KOPT-K1 (cell line): ENCODE results near the gene TOR3A.
"Not testable (repeated sequence)": the region's sequence is repeated elsewhere in the genome, so short reads cannot be mapped to it uniquely, and the experiment has no call there.

Source experiments
- H3K27ac ChIP-seq: fragments of 200-600 bp; sonication (generic); 2 replicates; pipeline ENCODE4 v1.5.1; 2016; ENCODE audit warnings: antibody characterized with exemption, mild to moderate bottlenecking, low read depth, low read length; ENCODE audit not compliant: poor library complexity, severe bottlenecking
- H3K36me3 ChIP-seq: fragments of 200-600 bp; sonication (generic); 2 replicates; pipeline ENCODE4 v1.5.1; 2017; ENCODE audit warnings: antibody characterized with exemption, mild to moderate bottlenecking, low read length, moderate library complexity; ENCODE audit not compliant: insufficient read depth
- H3K9me3 ChIP-seq: fragments of 200-600 bp; sonication (generic); 2 replicates; pipeline ENCODE4 v1.5.1; 2017; ENCODE audit warnings: antibody characterized with exemption, low read length, mild to moderate bottlenecking; ENCODE audit not compliant: insufficient read depth, poor library complexity, severe bottlenecking

Gene TOR3A

DNA sequence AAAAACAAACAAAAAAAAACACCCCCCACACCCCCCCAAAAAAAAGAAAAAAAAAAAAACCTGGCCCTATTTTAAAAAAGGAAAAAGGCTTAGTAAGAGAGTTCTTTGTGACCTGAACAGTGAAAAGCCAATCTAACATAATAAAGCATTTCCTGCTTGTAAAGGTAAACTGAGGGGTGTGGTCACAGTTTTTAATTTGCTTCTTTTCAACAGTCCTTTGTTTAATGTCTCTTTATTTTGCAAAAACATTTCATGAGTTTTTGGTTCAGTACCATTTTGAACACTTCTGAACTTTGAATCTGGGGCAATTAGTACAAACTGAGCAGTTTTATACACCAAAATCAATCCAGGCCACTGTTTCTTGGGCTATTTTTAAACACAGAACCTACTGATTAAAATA, 37.6 kb downstream of the TOR3A start:
- H3K27ac ChIP-seq = no peak overlapping the region
- no peaks in the 10 kb centered on the region for H3K9me3 ChIP-seq
- H3K36me3 ChIP-seq = peaks cover 47% of the 10 kb centered on the region

DNA sequence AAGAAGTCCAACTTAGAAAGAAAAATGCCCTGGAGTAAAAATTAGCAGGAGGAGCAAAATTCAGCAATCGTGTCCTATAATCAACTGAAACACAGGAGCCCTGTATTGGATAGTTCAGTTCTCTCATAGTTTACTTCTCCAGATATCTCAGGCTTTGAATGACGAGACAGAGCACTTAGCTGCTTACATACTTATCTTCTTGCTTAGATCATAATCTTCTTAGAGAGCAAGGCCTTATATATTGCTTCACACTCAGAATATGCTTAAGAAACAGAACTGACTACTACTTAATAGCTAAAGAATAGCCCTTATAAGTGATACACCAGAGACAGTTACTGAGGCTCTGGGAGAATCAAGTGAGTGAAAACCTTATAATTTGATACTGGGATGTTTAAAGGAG, 38.9 kb downstream of the TOR3A start:
- peaks cover 47% of the 10 kb centered on the region for H3K36me3 ChIP-seq
- H3K9me3 ChIP-seq = no peaks in the 10 kb centered on the region
- H3K27ac ChIP-seq = no peak overlapping the region

GRCh38 chr1:179121159-179121938, 39.5 kb downstream of the TOR3A start:
- H3K36me3 ChIP-seq = peaks cover 47% of the 10 kb centered on the region
- H3K9me3 ChIP-seq = no peaks in the 10 kb centered on the region
- no peak overlapping the region for H3K27ac ChIP-seq

GRCh38 chr1:179124873-179125272, 43.0 kb downstream of the TOR3A start:
- no peaks in the 10 kb centered on the region for H3K9me3 ChIP-seq
- peaks cover 16% of the 10 kb centered on the region; the same call in 1 of the 2 replicates for H3K36me3 ChIP-seq
- H3K27ac ChIP-seq = no peak overlapping the region

- Histone ChIP-seq H3K36me3 (peaks cover 7% of the 10 kb centered on the region), H3K27ac (no peak overlapping the region), H3K9me3 (no peaks in the 10 kb centered on the region)
These were observed 44.6 kb downstream of the TOR3A start for GRCh38 chr1:179126338-179127060.

GRCh38 chr1:179127163-179127895, 45.5 kb downstream of the TOR3A start:
- no peak overlapping the region for H3K27ac ChIP-seq
- H3K36me3 ChIP-seq = peaks cover 5% of the 10 kb centered on the region; the same call in 1 of the 2 replicates
- no peaks in the 10 kb centered on the region for H3K9me3 ChIP-seq

- Histone ChIP-seq H3K27ac (no peak overlapping the region), H3K36me3 (peaks cover 5% of the 10 kb centered on the region; the same call in 1 of the 2 replicates)
These were observed 46.6 kb downstream of the TOR3A start for GRCh38 chr1:179128520-179128919.

GRCh38 chr1:179129702-179130473, 48.0 kb downstream of the TOR3A start:
- H3K36me3 ChIP-seq = peaks cover 5% of the 10 kb centered on the region; the same call in 1 of the 2 replicates
- H3K27ac ChIP-seq = peak overlapping the region; percentile 75

More at GRCh38 chr1:179128520-179128919, 46.6 kb downstream of the TOR3A start:
- no peaks in the 10 kb centered on the region for H3K9me3 ChIP-seq

DNA sequence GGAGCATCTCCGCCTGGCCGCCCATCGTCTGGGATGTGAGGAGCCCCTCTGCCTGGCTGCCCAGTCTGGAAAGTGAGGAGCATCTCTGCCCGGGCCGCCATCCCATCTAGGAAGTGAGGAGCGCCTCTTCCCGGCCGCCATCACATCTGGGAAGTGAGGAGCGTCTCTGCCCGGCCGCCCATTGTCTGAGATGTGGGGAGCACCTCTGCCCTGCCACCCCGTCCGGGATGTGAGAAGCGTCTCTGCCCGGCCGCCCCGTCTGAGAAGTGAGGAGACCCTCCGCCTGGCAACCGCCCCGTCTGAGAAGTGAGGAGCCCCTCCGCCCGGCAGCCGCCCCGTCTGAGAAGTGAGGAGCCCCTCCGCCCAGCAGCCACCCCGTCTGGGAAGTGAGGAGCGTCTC, 53.3 kb downstream of the TOR3A start:
- not testable (repeated sequence) for H3K36me3 ChIP-seq, H3K27ac ChIP-seq, H3K9me3 ChIP-seq

More at GRCh38 chr1:179129702-179130473, 48.0 kb downstream of the TOR3A start:
- H3K9me3 ChIP-seq = no peaks in the 10 kb centered on the region

DNA sequence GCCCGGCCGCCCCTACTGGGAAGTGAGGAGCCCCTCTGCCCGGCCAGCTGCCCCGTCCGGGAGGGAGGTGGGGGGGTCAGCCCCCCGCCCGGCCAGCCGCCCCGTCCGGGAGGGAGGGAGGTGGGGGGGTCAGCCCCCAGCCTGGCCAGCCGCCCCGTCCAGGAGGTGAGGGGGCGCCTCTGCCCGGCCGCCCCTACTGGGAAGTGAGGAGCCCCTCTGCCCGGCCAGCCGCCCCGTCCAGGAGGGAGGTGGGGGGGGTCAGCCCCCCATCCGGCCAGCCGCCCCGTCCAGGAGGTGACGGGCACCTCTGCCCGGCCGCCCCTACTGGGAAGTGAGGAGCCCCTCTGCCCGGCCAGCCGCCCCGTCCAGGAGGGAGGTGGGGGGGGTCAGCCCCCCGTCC, 53.8 kb downstream of the TOR3A start:
- not testable (repeated sequence) for H3K27ac ChIP-seq, H3K9me3 ChIP-seq, H3K36me3 ChIP-seq

- Histone ChIP-seq H3K9me3 (no peaks in the 10 kb centered on the region), H3K27ac (no peak overlapping the region), H3K36me3 (no peaks in the 10 kb centered on the region)
These were observed 55.9 kb downstream of the TOR3A start for GRCh38 chr1:179137617-179138255.

DNA sequence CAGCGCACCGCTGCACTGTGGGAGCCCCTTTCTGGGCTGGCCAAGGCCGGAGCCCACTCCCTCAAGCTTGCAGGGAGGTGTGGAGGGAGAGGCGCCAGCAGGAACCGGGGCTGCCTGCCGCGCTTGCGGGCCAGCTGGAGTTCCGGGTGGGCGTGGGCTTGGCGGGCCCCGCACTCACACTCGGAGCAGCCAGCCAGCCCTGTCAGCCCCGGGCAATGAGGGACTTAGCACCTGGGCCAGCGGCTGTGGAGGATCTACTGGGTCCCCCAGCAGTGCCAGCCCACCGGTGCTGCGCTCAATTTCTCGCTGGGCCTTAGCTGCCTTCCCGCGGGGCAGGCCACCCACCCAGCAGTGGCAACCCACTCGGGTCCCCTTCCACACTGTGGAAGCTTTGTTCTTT, 56.9 kb downstream of the TOR3A start:
- H3K36me3 ChIP-seq, H3K27ac ChIP-seq, H3K9me3 ChIP-seq: not testable (repeated sequence)

- Histone ChIP-seq H3K9me3 (no peaks in the 10 kb centered on the region), H3K27ac (no peak overlapping the region), H3K36me3 (no peaks in the 10 kb centered on the region)
These were observed 59.9 kb downstream of the TOR3A start for GRCh38 chr1:179141592-179142251.

DNA sequence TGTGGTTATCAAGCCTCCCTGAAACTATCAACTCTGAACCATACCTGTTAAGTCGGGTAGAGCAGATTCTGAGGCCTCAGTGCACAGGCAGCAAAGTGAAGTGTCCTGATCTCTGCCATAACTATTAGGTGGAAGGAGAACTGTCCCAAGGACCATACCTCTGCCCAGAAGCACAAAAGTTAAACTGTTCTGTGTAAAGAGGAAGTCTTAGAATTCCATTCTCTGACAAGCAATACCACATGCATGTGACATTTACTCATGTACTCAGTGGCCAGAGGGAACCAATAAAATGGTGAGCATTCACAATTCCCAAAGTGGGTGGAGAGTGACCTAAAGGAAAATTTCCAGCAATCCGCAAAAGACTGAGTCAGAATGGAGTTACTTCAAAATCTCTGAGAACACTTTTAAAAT, 61.0 kb downstream of the TOR3A start:
- Histone ChIP-seq H3K36me3 (no peaks in the 10 kb centered on the region), H3K9me3 (no peaks in the 10 kb centered on the region), H3K27ac (no peak overlapping the region)
